ENCODE data around the gene CHTOP.

Gene CHTOP

DNA sequence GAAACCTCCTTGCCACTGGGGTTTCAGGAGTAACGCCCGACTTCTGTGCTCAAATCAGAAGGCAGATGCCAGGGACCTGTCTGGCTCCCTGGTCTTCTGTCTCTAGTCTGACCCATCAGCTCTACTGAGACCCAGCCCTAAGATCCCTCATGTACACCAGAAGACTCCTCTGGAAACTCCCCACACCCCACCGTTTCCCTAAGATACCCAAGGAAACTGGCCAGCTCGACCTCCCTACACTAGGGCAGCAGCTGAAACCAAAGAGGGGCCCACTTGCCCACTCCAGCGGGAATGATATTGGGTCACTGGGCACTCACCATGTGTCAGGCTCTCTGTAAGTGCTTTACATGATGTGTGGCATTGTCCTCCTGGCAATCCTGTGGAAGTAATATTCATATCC, 20.5 kb upstream of the CHTOP start:
- DNase-seq = no peak

DNA sequence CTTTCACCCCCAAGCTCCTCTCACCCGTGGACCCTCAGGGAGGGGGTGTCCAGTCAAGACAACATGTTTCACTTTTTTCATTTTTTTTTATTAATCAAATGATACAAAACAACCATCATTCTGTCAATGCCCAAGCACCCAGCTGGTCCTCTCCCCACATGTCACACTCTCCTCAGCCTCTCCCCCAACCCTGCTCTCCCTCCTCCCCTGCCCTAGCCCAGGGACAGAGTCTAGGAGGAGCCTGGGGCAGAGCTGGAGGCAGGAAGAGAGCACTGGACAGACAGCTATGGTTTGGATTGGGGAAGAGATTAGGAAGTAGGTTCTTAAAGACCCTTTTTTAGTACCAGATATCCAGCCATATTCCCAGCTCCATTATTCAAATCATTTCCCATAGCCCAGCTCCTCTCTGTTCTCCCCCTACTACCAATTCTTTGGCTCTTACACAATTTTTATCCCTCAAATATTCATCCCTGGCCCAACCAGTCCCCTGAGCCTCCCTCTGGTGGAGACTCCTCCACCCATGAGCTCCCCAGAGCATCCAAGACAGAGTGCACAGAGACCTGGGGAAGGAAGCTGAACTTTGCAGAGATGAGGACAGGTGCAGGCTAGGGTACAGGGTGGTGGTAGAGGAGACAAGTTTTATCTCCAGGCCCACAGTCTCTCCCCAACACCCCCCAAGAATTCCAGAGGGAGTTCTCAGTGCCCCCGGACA, 19.5 kb upstream of the CHTOP start:
- no peak for DNase-seq

DNA sequence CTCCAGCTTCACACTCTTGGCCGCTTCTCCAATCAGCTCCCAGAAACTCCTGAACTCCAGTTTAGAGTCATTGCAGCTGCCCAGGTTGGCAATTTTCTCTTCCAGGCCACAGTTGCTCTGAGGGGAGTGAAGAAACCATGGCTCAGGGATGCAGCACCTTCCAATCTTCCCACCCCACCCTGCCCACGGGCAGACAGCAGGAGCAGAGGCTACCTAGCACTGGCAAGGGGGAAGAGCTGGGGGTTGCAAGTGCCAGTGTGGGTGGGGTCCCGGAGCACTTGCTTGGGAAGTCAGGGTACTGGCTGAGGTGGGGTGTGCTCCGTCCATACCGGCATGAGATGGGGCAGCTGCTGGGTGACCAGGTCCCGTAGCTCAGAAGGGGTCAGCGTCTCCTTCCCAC, 19.0 kb upstream of the CHTOP start:
- DNase-seq = no peak

DNA sequence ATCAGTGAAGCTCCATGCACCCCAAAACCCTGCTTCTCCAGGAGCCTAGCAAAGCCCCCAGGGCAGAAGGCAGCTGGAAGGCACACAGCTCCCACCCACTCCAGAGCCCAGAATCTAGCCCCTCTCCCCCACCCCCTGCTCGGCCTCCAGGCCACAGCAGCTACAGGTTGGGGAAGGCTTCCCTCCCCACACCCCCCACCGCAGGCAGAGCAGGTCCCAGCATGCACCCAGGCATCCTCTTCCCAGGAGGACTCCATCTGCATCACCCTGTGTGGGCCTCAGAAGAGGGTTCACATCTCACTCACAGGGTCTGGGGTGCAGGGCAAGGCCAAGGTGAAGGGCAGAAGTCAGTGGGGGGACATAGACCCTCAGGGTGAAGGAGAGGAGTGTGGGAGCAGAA, 18.5 kb upstream of the CHTOP start:
- no peak for DNase-seq

DNA sequence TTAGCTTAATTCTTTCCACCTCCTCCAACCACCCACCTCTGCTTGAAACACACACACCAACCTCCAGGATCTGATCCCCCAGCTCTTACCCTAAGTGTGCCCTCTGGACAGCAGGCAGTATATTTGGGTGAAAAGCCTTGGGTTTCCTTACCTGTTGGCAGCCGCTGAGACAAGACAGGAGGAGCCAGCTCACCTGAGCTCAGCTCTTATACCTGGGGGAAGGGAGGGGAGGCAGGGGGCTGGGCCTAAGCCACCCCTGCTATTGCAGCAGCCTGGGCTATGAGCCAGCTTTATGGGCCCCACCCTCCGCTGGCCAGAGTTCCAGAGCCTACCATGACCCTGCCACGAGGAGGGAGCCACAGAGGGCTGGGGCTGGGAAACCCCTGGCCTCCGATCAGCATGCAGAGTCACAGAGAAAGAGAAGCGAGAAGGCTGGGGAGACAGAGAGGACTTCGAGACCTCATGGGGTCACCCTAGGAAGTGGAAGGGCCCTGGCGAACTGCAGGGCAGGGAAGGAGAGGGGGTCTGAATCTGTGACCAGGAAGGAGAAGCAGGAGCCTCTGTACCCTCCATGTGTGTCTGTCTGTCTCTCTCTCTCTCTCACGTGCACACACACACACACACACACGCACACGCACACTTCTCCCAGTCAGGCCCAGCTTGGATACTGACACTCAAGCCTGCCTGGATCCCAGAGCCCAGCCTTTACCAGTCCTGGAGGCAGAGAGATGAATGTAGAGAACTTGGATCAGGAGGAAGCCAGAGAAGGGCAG, 17.5 kb upstream of the CHTOP start, which contains the start of gene S100A14:
TSS of gene S100A14 (minus strand) at position 182 of the 773 bp plus-strand sequence. CDS start 467 bp downstream, outside the sequence.
- no peak for DNase-seq

DNA sequence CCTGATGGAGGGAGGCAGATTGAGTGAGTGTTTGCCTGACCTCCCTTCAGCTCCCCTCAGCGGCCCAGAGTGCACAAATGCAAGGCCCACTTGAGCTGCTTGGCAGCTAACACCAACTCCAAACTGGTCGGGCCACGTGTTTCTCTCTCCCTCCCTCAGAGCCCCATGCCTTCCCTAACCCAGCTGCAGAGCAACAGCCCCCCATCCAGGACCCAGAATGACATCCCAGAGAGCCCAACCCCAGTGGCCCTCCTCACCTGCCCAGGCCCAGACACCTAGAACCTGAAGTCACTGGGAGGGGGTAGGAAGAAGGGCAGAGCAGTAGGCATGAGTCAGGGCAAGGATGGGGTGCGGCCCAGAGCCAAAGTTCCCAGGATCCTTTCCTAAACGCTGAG, 17.0 kb upstream of the CHTOP start:
- DNase-seq = no peak

DNA sequence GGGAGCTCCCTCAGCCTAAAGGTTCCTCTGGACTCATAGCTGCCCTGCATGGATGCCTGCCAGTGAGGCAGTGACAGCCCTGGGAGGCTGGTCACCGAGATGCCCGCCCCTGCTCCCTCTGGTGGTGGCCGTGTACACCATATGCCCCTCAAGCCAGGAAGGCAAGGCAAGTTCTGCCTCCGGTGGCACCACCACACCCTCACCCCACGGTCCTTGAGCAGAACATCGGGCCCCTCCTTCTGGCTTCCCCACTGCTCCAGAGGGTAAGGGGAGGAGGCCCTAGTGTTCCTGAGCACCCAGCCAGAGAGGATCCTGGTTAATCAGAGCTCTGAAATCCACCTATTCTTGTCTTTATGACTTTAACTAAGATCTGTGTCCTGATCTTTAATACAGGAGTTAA, 16.2 kb upstream of the CHTOP start:
- peak in 1 of 2 experiments; percentile 22 for DNase-seq

DNA sequence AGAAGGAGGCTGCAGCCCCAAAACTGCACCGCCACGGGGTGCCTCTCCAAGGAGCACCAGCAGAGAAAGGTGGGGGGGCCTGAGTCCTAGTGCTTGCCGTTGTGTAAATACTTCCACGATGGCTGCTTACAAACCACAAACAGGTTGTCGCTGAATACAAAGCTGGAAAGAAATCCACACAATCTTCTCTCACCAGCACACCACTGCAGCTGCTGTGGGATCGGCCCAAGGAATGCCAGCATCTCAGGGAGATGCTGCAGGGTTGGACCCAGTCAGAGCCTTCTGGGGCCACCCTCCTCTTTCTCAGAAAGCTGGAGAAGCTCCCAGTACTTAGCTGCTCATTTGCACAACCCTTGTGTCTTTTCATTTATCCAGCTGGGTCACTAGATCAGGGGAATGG, 14.7 kb upstream of the CHTOP start:
- no peak for DNase-seq

DNA sequence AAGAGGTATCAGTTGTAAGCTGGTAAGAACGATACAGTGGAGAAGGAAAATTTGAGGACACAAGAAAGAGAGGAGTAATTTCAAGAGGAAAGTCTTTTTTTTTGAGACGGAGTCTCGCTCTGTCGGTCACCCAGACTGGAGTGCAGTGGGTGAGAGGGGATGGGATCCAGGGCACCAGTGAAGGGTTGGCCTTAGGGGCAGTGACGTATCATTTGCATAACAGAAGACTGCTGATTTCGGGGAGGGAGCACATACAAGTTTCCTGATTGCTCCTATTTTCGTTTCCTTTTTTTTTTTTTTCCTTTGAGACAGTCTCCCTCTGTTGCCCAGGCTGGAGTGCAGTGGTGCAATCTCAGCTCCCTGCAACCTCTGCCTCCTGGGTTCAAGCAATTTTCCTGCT, 10.8 kb upstream of the CHTOP start:
- no peak for DNase-seq

DNA sequence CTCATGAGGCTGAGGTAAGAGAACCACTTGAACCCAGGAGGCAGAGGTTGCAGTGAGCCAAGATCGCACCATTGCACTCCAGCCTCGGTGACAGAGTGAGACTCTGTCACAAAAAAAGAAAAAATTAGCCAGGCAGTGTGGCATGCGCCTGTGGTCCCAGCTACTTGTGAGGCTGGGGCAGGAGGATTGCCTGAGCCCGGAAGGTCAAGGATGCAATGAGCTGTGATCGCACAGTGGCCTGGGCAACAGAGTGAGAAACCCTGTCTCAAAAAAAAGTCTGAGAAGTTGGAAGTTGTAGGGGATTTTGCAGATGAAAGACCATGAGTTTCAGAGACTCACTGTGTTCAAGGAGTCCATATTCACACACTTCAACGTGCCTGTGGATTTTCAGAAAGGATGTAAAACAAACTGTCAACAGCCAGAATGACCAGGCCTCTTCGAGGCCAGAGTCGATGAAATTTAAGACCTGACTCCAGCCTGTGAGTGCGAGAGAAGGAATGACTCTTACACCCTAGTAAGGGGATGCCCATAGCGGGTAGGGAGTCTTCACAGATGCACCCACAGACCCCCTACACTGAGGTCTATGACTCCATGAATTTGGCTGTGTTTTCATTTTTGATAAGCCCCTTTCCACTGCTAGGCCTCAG, 8.8 kb upstream of the CHTOP start:
- DNase-seq = no peak

DNA sequence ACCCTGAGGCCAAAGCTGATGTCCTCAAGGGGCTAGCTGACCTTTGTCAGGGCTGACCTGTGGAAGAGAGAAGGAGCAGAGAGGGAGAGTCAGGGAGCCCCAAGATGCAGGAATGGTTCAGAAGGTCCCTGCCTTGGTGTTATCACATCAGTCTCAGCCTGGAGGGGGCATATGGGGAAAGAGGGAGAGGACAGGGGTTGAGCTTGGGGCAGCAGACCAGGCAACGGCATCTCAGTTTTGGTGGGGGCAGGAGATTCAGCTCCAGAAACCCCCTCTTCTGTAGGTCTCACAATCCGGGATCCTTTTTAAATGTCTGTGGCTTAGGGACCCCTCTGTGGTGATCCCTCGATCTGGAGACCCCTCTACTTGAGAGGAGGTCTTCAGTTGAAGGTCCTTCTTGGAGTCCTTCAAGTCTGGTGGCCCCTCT, 7.4 kb upstream of the CHTOP start:
- no peak for DNase-seq

DNA sequence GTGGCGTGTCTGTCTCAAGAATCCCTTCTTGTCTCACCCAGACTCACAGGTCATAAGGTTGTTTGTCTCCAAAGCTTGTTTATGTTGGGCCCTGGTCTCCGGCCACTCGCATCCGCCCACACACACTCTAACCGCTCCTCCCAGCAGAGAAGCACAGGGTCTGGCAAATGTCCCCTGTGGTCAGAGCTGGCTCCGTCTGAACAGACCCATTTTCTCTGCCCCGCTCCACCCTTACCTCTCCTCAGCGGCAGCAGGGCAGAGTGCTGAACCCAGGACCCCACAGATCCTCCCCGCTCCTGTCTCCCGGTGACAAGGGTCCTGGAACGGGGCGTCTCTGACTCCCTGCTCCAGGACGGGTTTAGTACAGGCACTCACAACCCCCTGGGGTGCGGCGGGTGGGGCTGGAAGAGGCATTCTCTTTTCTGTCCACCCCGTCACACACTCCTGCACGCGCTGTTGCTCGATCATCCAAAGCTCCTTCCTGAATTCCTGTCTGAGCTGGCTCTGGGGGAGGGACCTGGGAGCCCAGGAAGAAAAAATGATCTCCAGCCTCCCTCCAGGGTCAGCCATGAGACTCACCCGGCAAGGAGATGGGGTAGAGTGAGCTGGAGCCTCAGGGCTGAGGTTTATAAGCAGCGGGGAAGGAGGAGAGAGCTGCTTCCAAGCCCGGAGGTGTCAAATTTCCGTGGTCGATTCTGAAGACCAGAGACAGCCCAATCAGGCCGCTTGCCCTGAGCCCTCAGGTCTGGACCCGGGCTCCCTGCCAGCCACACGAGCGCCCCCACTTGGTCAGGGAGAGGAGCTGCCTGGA, 6.8 kb upstream of the CHTOP start, which contains the start of gene S100A13:
TSS of gene S100A13 (minus strand) at position 602 of the 811 bp plus-strand sequence. CDS start 1,033 bp downstream, outside the sequence.
- peak; percentile 77 to 85 for DNase-seq

DNA sequence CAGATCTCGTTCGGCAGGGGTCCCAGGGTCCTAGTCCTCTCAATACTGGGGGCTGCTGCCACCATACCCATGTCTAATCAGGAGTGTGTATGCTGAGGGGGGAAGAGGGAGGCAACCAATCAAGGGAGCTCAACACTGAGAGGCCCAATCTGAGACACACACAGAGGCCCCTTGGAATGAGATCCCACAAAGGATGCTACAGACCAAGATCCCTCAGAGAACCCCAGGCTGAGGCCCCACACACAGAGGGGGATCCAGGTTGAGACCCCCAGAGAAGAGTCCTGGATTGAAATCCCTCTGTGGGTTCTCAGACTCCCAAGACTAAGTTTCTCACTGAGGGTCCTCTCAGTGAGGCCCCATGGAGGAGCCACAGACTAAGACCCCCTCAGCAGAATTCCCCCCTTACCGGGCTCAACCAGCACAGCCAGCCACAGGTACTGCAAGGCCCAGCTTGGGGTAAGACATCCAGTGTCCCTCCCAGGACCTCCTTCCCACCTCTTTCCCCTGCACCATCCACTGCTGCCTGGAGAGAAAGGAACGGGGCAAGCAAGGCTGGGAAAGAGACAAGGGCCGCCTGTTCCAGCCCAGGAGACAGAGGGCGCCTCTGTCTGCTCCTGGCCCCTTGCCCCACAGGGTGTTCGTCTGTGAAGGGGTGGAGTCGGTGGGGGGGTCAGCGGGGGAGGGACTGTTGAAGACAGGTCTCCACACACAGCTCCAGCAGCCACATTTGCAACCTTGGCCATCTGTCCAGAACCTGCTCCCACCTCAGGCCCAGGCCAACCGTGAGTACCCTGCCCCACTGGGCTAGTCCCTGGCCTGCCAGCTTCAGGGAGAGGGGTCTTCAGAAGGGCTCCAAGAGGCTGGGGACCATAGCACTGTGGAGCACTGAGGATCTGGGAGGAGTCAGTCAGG, 5.9 kb upstream of the CHTOP start, which contains the start of gene S100A1:
TSS of gene S100A1 (plus strand) at position 720 of the 912 bp plus-strand sequence. CDS start 2,088 bp downstream, outside the sequence.
- no peak for DNase-seq

DNA sequence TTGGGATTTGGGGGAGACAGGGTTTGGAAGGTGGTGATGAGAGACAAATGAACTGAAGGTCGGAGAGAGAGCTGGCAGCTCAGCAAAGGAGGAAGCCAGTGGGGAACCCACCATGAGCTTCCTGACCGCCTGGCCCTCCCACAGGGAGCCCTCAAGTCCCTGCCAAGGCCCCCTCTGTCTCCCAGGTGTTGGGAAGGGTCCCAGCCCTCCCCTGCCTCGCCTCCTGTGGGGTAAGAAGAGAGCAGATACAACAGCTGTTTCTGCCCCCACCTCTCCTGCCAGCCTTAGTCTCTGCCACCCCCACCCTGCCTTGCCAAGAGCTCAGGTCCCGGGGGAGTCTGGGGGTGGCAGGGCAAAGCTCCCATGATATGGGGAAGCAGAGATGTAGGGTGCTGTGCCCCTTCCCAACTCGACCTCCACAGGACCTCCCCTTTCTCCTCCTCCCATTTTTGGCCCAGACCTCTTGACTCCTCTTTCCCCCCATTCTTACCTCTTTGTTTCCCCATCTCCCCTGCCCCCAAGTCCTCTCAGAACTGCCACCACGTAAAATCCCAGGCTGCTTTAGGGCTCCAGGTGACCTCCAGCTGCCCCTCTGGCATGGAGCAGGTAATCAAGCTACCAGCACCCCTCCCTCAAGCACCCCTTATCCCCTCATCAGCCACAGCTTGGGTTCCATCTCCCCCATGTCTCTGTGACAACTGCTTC, 5.1 kb upstream of the CHTOP start:
- DNase-seq = no peak

DNA sequence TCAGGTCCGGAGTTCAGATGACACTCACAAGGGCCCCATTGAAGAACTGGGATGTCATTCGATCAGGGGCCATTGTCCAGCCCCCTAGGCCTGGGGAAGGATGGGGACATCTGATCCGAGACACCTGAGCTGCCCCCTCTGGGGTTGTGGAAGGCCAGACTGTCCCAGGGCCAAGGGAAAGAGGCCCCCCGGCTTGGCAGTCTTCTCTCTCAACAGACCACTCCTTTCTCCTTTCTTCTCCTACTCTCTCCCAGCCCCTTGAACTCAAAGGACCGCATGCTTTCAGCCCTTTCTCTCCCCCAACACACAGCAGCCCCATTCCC, 4.6 kb upstream of the CHTOP start:
- DNase-seq = no peak

DNA sequence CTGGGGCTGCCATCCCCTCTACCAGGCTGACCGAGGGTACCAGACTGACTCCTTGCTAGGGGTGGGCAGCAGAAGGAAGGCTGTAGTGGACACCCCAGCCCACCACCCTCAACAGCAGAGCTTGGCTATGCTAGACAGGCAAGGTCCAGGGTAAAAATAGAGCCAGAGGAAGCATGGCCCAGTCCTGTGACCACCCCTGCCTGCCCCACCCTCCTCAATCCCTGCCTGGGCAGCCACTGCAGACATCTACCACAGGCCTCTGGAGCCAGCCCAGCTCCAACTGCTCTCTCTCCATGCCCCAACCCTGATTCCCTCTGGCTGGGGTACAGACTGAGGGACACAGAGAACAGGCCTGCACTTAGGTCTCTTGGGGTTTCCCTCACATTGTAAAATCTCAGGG, 3.9 kb upstream of the CHTOP start:
- DNase-seq = no peak

DNA sequence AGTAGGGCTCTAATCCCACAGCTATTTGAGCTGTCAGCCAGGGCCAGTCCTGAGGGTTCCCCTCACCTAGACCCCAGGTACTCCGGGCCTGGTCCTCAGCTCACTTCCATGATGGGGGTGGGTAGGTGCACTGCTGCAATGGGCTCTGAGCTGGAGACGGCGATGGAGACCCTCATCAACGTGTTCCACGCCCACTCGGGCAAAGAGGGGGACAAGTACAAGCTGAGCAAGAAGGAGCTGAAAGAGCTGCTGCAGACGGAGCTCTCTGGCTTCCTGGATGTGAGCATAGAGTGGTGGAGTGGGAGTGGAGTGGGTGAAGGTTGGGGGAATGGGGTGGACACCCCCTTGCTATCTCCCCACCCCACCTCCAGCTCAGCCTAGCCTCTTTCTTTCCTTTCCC, 3.5 kb upstream of the CHTOP start:
- no peak for DNase-seq

DNA sequence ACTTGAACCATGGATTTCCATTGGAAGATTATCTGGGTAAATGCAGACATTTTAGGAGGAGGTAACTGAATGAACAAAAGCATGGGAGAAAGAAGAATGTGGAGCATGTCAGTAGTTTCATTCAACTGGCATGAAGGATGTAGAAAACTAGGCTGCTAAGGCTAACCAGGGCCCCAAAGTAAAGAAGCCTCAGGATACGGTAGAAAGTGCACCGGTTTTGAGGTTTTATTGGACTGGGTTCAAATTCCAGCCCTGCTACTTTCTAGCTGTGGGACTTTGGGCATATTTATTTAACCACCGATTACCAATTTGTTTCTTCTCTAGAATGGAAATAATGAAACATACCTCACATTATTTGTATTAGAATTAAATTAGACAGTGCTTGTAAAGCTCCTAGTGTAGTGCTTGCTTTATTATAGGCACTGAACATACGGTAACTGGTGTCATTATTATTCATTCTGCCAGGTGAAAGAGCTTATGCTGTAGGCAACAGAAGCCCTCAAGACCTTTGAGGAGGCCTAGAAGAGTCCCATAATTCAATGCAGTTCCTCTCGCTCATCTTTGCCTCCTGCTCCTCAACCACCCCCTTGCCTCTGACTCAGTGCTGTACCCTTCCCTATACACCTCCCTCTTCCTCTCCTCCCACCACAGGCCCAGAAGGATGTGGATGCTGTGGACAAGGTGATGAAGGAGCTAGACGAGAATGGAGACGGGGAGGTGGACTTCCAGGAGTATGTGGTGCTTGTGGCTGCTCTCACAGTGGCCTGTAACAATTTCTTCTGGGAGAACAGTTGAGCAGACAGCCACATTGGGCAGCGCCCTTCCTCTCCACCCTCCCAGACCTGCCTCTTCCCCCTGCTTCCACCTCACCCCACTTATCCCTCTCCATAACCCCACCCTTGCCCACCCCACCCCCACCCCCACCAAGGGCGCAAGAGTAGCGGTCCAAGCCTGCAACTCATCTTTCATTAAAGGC, 2.5 kb upstream of the CHTOP start:
- DNase-seq = no peak

DNA sequence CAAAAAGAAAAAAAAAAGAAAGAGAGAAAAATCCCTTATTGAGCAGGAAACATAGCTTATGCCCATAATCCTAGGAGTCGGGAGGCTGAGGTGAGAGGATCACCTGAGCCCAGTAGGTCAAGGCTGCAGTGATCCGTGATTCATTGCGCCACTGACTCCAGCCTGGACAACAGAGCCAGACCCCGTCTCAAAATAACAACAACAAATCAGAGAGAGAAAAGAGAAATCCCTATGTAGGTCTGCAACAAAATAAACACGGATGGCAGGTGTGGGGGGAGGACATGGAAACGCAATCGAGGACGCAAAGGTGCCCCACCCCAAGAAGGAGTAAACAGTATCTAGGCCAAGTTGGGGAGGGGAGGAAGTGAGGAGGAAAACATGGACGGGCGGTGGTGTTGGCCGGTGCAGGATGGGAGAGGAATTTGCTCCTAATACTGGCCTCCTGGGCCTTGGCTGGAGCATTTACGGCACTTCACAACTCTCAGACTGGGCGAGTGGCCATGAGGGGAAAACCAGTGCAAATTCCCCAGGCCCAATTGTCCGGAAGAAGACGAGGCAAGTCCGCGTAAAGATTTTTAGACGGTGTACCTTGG, 609 bp upstream of the CHTOP start:
- DNase-seq = no peak
